OCI-LY1 (cell line): Measurements from ENCODE around the gene UROD.

Experiments used
- EZH2 ChIP-seq: fragments of 200-600 bp; sonication (generic), shearing (Covaris generic); IDR thresholded peaks from 2 replicates; pipeline ENCODE4 v1.8.0; 2017; ENCODE audit warnings: borderline replicate concordance, mixed run types, mild to moderate bottlenecking, antibody characterized with exemption, low read length, moderate library complexity, mixed read lengths
- TF ChIP-seq, protein P1 (sequence below): fragments of 200-600 bp; sonication (generic), shearing (Covaris generic); IDR thresholded peaks from 2 replicates; pipeline ENCODE4 v1.5.1; 2017; ENCODE audit warnings: mild to moderate bottlenecking, antibody characterized with exemption, low read length, moderate library complexity, mixed read lengths

DNA sequence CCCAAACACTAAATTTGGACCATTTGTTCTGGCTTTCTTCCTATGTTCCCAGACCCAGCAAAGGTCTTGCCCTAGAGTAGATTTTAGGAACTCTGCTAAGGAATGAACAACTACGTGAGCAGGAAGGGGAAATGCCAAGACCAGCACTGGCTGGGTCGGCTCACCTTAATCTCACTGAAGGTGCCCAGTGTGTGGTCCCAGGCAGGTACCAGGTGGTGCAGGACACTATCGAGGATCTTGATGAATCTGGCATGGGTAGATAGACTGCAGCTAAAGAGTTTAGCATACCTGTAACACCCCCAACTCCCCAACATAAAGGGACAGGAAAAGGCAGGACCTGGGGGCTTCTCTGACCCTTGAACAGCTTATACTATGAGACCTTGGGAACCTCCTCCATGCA, 4.0 kb upstream of the UROD start:
- TF ChIP-seq, protein P1, sequence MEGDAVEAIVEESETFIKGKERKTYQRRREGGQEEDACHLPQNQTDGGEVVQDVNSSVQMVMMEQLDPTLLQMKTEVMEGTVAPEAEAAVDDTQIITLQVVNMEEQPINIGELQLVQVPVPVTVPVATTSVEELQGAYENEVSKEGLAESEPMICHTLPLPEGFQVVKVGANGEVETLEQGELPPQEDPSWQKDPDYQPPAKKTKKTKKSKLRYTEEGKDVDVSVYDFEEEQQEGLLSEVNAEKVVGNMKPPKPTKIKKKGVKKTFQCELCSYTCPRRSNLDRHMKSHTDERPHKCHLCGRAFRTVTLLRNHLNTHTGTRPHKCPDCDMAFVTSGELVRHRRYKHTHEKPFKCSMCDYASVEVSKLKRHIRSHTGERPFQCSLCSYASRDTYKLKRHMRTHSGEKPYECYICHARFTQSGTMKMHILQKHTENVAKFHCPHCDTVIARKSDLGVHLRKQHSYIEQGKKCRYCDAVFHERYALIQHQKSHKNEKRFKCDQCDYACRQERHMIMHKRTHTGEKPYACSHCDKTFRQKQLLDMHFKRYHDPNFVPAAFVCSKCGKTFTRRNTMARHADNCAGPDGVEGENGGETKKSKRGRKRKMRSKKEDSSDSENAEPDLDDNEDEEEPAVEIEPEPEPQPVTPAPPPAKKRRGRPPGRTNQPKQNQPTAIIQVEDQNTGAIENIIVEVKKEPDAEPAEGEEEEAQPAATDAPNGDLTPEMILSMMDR: no peak
- TF ChIP-seq EZH2: no peak
